NCI-H748 (cell line): ENCODE results near the gene NFATC4.

ENCODE experiments used
- DNase-seq: peaks from one replicate; lab custom pipeline; 2025; ENCODE audit not compliant: unreplicated experiment; lab: John Stamatoyannopoulos, UW

NFATC4 gene

GRCh38 chr14:24407608-24408325 lies 39.8 kb downstream of the NFATC4 start:
- no peak for DNase-seq

GRCh38 chr14:24408764-24409163 lies 40.8 kb downstream of the NFATC4 start:
- DNase-seq, result no peak

DNA sequence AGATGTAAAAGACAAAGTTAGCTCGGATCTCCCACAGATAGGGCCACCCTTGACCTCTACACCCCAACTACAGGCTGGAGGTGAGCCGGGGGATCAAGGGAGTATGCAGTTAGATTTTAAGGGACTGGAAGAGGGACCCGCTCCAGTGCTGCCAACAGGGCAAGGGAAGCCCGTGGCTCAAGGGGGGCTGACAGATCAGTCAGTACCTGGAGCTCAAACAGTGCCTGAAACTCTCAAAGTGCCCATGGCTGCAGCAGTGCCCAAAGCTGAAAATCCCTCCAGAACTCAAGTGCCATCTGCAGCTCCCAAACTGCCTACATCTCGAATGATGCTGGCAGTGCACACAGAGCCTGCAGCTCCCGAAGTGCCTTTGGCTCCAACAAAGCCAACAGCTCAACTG lies 41.2 kb downstream of the NFATC4 start:
- no peak for DNase-seq

- DNase-seq, result no peak
Measured at GRCh38 chr14:24409956-24410355, 42.0 kb downstream of the NFATC4 start.

- DNase-seq, result peak; percentile 30
Measured at GRCh38 chr14:24411443-24412389, 43.7 kb downstream of the NFATC4 start.

- DNase-seq, result no peak
Measured at GRCh38 chr14:24414077-24414476, 46.1 kb downstream of the NFATC4 start.

DNA sequence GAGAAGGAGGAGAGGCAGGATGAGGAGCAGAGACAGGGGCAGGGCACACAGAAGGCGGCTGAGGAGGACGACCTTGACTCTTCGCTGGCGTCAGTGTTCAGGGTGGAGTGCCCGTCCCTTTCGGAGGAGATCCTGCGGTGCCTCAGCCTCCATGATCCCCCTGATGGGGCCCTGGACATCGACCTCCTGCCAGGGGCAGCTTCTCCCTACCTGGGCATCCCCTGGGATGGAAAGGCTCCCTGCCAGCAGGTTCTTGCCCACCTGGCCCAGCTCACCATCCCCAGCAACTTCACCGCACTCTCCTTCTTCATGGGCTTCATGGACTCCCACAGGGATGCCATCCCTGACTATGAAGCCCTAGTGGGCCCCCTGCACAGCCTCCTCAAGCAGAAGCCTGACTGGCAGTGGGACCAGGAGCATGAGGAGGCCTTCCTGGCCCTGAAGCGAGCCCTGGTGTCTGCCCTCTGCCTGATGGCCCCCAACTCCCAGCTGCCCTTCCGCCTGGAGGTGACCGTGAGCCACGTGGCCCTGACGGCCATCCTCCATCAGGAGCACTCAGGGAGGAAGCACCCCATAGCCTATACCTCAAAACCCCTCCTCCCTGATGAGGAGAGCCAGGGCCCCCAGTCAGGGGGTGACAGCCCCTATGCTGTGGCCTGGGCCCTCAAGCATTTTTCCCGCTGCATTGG lies 46.9 kb downstream of the NFATC4 start:
- DNase-seq, result no peak

DNA sequence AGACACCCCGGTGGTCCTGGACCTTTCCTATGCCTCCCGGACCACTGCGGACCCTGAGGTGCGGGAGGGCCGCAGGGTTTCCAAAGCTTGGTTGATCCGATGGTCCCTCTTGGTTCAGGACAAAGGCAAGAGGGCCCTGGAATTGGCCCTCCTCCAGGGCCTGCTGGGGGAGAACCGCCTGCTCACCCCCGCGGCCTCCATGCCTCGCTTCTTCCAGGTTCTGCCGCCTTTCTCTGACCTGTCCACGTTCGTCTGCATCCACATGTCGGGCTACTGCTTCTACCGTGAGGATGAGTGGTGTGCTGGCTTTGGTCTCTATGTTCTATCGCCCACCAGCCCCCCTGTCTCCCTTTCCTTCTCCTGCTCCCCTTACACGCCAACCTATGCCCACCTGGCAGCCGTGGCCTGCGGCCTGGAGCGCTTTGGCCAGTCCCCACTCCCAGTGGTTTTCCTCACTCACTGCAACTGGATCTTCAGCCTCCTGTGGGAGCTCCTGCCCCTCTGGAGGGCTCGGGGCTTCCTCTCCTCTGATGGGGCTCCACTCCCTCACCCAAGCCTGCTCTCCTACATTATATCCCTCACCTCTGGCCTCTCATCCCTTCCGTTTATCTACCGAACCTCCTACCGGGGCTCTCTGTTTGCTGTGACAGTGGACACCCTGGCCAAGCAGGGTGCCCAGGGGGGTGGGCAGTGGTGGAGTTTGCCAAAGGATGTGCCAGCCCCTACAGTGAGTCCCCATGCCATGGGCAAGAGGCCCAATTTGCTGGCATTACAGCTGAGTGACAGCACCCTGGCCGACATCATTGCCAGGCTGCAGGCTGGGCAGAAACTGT lies 47.7 kb downstream of the NFATC4 start:
- no peak for DNase-seq

DNA sequence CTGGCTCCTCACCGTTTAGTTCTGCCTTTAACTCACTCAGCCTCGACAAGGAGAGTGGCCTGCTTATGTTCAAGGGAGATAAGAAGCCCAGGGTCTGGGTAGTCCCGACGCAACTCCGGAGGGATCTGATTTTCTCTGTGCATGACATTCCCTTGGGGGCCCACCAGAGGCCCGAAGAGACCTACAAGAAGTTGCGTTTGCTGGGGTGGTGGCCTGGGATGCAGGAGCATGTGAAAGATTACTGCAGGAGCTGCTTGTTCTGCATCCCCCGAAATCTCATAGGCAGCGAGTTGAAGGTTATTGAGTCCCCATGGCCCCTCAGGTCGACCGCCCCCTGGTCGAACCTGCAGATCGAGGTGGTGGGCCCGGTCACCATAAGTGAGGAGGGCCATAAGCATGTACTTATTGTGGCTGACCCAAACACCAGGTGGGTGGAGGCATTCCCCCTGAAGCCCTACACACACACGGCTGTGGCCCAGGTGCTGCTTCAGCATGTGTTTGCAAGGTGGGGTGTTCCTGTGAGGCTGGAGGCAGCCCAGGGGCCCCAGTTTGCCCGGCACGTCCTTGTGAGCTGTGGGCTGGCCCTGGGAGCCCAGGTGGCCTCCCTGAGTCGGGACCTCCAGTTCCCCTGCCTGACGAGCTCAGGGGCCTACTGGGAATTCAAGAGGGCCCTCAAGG lies 48.4 kb downstream of the NFATC4 start:
- no peak for DNase-seq

DNA sequence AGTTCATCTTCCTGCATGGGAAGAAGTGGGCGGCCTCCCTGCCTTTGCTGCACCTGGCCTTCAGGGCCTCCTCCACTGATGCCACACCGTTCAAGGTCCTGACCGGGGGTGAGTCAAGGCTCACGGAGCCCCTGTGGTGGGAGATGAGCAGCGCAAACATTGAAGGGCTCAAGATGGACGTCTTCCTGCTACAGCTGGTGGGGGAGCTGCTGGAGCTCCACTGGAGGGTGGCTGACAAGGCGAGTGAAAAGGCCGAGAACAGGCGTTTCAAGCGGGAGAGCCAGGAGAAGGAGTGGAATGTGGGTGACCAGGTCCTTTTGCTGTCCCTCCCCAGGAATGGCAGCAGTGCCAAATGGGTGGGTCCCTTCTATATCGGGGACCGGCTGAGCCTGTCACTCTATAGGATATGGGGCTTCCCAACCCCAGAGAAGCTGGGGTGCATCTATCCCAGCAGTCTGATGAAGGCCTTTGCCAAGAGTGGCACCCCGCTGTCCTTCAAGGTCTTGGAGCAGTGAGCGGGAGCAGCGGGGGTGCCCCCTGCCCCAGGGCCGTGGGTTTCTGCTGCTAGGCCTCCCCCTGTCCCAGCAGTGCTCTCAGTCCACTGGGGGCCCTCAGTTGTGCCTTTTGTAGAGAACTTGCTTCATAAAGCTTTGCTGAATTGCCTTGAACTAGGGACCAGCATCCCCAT lies 49.1 kb downstream of the NFATC4 start:
- DNase-seq, result no peak

DNA sequence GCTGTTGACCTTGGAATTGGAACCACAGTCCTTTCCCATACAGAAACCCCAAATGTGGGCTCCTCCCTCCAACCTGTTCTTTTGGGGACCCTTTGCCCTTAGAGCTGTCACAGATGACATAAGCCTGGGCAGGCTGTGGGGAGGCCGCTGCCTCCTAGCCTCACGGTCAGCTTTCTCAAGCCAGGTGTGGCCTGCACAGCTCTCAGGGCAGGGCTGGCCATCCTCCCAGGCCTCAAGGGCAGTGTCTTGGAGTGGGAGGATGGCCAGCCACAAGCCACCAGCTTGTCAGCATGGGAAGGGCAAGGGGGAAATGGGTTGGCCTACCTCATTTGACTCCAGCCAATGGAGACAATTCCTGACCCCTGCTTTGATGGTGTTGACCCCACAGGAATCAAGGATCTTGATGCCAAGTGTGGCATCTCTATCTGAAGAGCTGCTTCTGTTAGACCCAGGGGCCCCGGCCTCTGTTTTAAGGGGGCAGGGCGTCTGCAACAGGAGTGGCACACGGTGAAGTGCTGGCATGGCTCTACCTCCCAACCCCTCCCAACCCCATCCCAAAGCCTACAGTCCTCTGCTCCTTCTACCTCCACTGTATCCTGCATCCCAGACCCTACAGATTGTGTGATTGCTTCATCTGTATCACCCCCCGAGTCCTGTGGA lies 50.0 kb downstream of the NFATC4 start:
- DNase-seq, result no peak

GRCh38 chr14:24418492-24418873 lies 50.5 kb downstream of the NFATC4 start:
- no peak for DNase-seq

- no peak for DNase-seq
Measured at GRCh38 chr14:24422261-24422660, 54.3 kb downstream of the NFATC4 start.

GRCh38 chr14:24422694-24423601 lies 55.0 kb downstream of the NFATC4 start:
- no peak for DNase-seq

- DNase-seq, result peak; percentile 26
Measured at GRCh38 chr14:24425704-24426103, 57.7 kb downstream of the NFATC4 start.

GRCh38 chr14:24426150-24426911 lies 58.3 kb downstream of the NFATC4 start:
- DNase-seq, result no peak

- no peak for DNase-seq
Measured at GRCh38 chr14:24426912-24427536, 59.0 kb downstream of the NFATC4 start.
